NCI-H82 treated with DMSO at 0.1 percent for 48 hours (cell line): ENCODE results near the gene ADK.

Source experiments
- DNase-seq: peaks from one replicate; lab custom pipeline; 2025; ENCODE audit not compliant: unreplicated experiment; lab: John Stamatoyannopoulos, UW

Gene ADK

GRCh38 chr10:74643596-74643975, 492.6 kb downstream of the ADK start:
- DNase-seq, result peak; percentile 93

GRCh38 chr10:74644738-74645137, 493.7 kb downstream of the ADK start:
- DNase-seq, result no peak

- no peak for DNase-seq
Measured at GRCh38 chr10:74645692-74646091, 494.7 kb downstream of the ADK start.

GRCh38 chr10:74650613-74651012, 499.6 kb downstream of the ADK start:
- DNase-seq, result no peak

GRCh38 chr10:74651565-74651964, 500.5 kb downstream of the ADK start:
- DNase-seq, result no peak

- no peak for DNase-seq
Measured at GRCh38 chr10:74652664-74653063, 501.6 kb downstream of the ADK start.

GRCh38 chr10:74658511-74658910, 507.5 kb downstream of the ADK start:
- no peak for DNase-seq

- no peak for DNase-seq
Measured at GRCh38 chr10:74662635-74663034, 511.6 kb downstream of the ADK start.

GRCh38 chr10:74669210-74669609, 518.2 kb downstream of the ADK start:
- DNase-seq, result no peak

GRCh38 chr10:74671716-74672115, 520.7 kb downstream of the ADK start:
- no peak for DNase-seq

- DNase-seq, result no peak
Measured at GRCh38 chr10:74672430-74673165, 521.6 kb downstream of the ADK start.

GRCh38 chr10:74674927-74675326, 523.9 kb downstream of the ADK start:
- no peak for DNase-seq

GRCh38 chr10:74675484-74675883, 524.5 kb downstream of the ADK start:
- DNase-seq, result no peak

GRCh38 chr10:74677951-74678350, 526.9 kb downstream of the ADK start:
- DNase-seq, result no peak

- DNase-seq, result no peak
Measured at GRCh38 chr10:74681917-74682627, 531.1 kb downstream of the ADK start.

- DNase-seq, result no peak
Measured at GRCh38 chr10:74683067-74683466, 532.0 kb downstream of the ADK start.

GRCh38 chr10:74683621-74684364, 532.8 kb downstream of the ADK start:
- peak; percentile 14 for DNase-seq

GRCh38 chr10:74684462-74684861, 533.4 kb downstream of the ADK start:
- DNase-seq, result no peak

- no peak for DNase-seq
Measured at GRCh38 chr10:74685564-74685963, 534.5 kb downstream of the ADK start.

- DNase-seq, result no peak
Measured at GRCh38 chr10:74690393-74690792, 539.4 kb downstream of the ADK start.

- no peak for DNase-seq
Measured at GRCh38 chr10:74691164-74691563, 540.1 kb downstream of the ADK start.
